Measurements from ENCODE around the gene SULT1B1. TPM values are rescaled to one million over a fixed set of nuclear protein-coding genes. Genes with fewer than 3 reads are reported as not detected.
"Not testable (repeated sequence)": the region's sequence is repeated elsewhere in the genome, so short reads cannot be mapped to it uniquely, and the experiment has no call there.

SULT1B1 gene
- total RNA-seq, 1 donor, result 1.3 TPM

- no peak overlapping the region for H3K4me3 ChIP-seq (ENCODE audit: low read depth, low read length)
- no peak for TF ChIP-seq CTCF (IDR thresholded peaks at IDR 0.05; ENCODE audit: insufficient read depth, low read length)
- no peak for DNase-seq (ENCODE audit: low read depth)
These were observed 22.4 kb upstream of the SULT1B1 start for GRCh38 chr4:69782651-69783310.

GRCh38 chr4:69781458-69782418 lies 21.3 kb upstream of the SULT1B1 start:
- H3K4me3 ChIP-seq (ENCODE audit: low read depth, low read length), result no peak overlapping the region
- no peak for DNase-seq (ENCODE audit: low read depth)
- TF ChIP-seq CTCF (IDR thresholded peaks at IDR 0.05; ENCODE audit: insufficient read depth, low read length), result no peak

- no peak for DNase-seq (ENCODE audit: low read depth)
- no peak for TF ChIP-seq CTCF (IDR thresholded peaks at IDR 0.05; ENCODE audit: insufficient read depth, low read length)
- H3K4me3 ChIP-seq (ENCODE audit: low read depth, low read length), result no peak overlapping the region
These were observed 19.7 kb upstream of the SULT1B1 start for GRCh38 chr4:69780141-69780540.

- no peak overlapping the region for H3K4me3 ChIP-seq (ENCODE audit: low read depth, low read length)
- no peak for TF ChIP-seq CTCF (IDR thresholded peaks at IDR 0.05; ENCODE audit: insufficient read depth, low read length)
- no peak for DNase-seq (ENCODE audit: low read depth)
These were observed 16.3 kb upstream of the SULT1B1 start for GRCh38 chr4:69776696-69777095.

- no peak for DNase-seq (ENCODE audit: low read depth)
- no peak overlapping the region for H3K4me3 ChIP-seq (ENCODE audit: low read depth, low read length)
- TF ChIP-seq CTCF (IDR thresholded peaks at IDR 0.05; ENCODE audit: insufficient read depth, low read length), result no peak
These were observed 15.0 kb upstream of the SULT1B1 start for GRCh38 chr4:69775321-69775867.

- DNase-seq (ENCODE audit: low read depth), result peak; percentile 90
- no peak overlapping the region for H3K4me3 ChIP-seq (ENCODE audit: low read depth, low read length)
- TF ChIP-seq CTCF (IDR thresholded peaks at IDR 0.05; ENCODE audit: insufficient read depth, low read length), result no peak
These were observed 13.1 kb upstream of the SULT1B1 start for GRCh38 chr4:69773484-69773883.

GRCh38 chr4:69768554-69768953 lies 8.1 kb upstream of the SULT1B1 start:
- DNase-seq (ENCODE audit: low read depth); H3K4me3 ChIP-seq (ENCODE audit: low read depth, low read length): not testable (repeated sequence)

Data from fibroblast of the aortic adventitia (primary cell).